Fibroblast of the aortic adventitia (primary cell): ENCODE data around the gene QRFP. TPM values are rescaled to one million over a fixed set of nuclear protein-coding genes. Genes with fewer than 3 reads are reported as not detected.

Source experiments
- DNase-seq: peaks from one replicate; pipeline ENCODE4 v3.0.0-alpha.2; 2010; ENCODE audit warnings: low read depth
- H3K4me3 ChIP-seq: 2 replicates; pipeline ENCODE4 v1.5.1; 2011; ENCODE audit warnings: low read depth, mild to moderate bottlenecking, control low read depth, low read length, moderate library complexity
- CTCF ChIP-seq: IDR thresholded peaks from 2 replicates; pipeline ENCODE4 v1.5.1; 2011; ENCODE audit warnings: mild to moderate bottlenecking, low read length, control low read depth, inconsistent platforms; ENCODE audit not compliant: insufficient read depth
- total RNA-seq: library from RNA; depleted of rRNA; stranded (reverse); fragments of >200 nt; gene quantifications from 2 replicates; pipeline ENCODE4 v1.2.3, GENCODE V29; 2012; ENCODE audit warnings: low replicate concordance

QRFP gene
- total RNA-seq, 1 donor, result not detected

GRCh38 chr9:130879863-130880411, 16.7 kb downstream of the QRFP start:
- no peak for TF ChIP-seq CTCF
- H3K4me3 ChIP-seq, result no peak overlapping the region
- no peak for DNase-seq

DNA sequence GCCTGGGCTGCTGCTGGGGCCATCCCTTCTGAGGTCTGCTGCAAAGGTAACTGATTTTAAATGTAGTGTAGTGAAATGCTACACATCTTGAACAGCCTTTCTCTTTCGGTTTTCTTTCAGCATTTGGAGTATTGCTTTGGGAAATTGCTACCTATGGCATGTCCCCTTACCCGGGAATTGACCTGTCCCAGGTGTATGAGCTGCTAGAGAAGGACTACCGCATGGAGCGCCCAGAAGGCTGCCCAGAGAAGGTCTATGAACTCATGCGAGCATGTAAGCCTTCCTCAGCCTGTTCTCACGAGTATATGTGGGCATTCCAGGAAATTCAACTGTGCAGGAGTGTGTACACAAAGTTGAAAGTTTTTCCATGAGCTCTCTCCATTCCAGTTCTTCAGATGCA, 18.3 kb downstream of the QRFP start:
- H3K4me3 ChIP-seq, result no peak overlapping the region
- no peak for DNase-seq
- TF ChIP-seq CTCF, result no peak

GRCh38 chr9:130877300-130877699, 19.3 kb downstream of the QRFP start:
- no peak overlapping the region for H3K4me3 ChIP-seq
- TF ChIP-seq CTCF, result no peak
- DNase-seq, result no peak

DNA sequence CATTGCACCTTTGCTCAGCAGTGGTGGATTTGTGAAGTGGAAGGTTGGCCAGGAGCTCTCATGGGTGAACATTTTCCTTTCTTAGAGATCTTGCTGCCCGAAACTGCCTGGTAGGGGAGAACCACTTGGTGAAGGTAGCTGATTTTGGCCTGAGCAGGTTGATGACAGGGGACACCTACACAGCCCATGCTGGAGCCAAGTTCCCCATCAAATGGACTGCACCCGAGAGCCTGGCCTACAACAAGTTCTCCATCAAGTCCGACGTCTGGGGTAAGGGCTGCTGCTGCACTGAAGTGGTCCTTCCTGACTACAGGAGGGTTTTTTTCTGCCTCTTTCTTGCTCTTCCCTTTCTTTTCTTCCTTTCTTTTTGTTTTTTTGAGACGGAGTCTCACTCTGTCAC, 21.8 kb downstream of the QRFP start:
- DNase-seq, result no peak
- no peak overlapping the region for H3K4me3 ChIP-seq
- TF ChIP-seq CTCF, result no peak

DNA sequence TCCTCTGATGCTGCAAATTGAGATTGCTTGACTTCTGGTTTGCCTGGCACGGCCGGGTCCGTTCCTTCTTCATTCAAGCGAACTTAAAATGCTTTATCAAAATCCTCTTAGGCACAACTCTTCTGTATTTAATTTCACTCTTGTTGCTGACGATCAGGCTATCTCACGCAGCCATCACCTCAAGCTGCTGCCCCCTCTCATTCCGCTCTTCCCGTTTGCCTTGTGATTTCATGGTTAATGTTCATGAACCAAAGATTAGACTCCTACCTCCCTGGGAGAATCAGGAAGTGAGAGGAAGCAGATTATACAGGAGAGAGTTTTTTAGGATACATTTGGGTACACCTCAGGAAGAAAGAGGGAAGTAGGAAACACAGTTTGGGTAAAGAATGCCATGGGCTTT, 22.6 kb downstream of the QRFP start:
- no peak for TF ChIP-seq CTCF
- H3K4me3 ChIP-seq, result no peak overlapping the region
- DNase-seq, result no peak

GRCh38 chr9:130872912-130873503, 23.6 kb downstream of the QRFP start:
- no peak for TF ChIP-seq CTCF
- peak; percentile 36 for DNase-seq
- no peak overlapping the region for H3K4me3 ChIP-seq

- H3K4me3 ChIP-seq, result no peak overlapping the region
- no peak for TF ChIP-seq CTCF
- DNase-seq, result no peak
Measured at GRCh38 chr9:130872508-130872907, 24.1 kb downstream of the QRFP start.
